Left colon (tissue), 2 donors: ENCODE results near the gene UCKL1. TPM values are rescaled to one million over a fixed set of nuclear protein-coding genes. Genes with fewer than 3 reads are reported as not detected.
"Not testable (repeated sequence)": the region's sequence is repeated elsewhere in the genome, so short reads cannot be mapped to it uniquely, and the experiment has no call there.

Experiments
- ATAC-seq: fragments of 200-7000 bp; cut with Tn5 transposase; one replicate; pipeline ENCODE4 v1.9.1; 2020; ENCODE audit warnings: mild to moderate bottlenecking, moderate library complexity
- DNase-seq, 2 donors: peaks; one replicate each; pipeline ENCODE4 v3.0.0-alpha.2; 2020
- intact Hi-C, 2 donors: fragments of 100-400 bp; cut with DNase I in 1 of 2; cut with micrococcal nuclease in 1 of 2; formaldehyde crosslinking; loops; one replicate each; pipeline versions ENCODE4 v1.11.2 to v1.14.0; 2022; cut with DNase I, micrococcal nuclease
- total RNA-seq, 2 donors: library from RNA; stranded (reverse); fragmentation: NEBNext Ultra II Directional; extraction: Animal tissue kit (Norgen Biotek cat#: 25700); gene quantifications; one replicate each; pipeline ENCODE4 v1.2.1, GENCODE V29; 2021
- donor health status: DM: no; HTN: no; CAD: no.
- donor health status: DM: yes; HTN: yes; CAD: no.

UCKL1 gene
- total RNA-seq, 2 donors from 2014 or later, result 41.7 to 44.8 TPM

DNA sequence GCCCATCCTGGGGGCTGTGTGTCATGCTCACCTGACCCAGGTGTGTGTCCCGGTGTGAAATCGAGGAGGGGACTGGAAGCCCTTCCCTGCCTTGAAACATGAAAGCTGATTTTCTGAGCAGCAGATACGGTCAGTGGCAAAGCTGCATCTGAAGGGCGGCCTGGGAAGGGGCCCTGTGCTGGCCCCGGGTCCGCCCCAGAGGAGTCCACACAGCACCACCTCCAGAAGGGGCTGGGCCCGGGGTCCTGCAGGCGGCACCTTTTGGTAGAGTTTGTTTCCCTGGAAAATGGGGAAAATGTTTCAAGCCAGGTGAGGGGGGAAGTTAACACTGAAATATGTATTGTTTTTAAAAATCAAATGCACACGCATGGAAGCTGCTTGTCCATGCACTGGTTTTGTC, 20.8 kb downstream of the UCKL1 start:
- DNase-seq, result no peak
- intact Hi-C loops, result no loop called here
- no peak for ATAC-seq

DNA sequence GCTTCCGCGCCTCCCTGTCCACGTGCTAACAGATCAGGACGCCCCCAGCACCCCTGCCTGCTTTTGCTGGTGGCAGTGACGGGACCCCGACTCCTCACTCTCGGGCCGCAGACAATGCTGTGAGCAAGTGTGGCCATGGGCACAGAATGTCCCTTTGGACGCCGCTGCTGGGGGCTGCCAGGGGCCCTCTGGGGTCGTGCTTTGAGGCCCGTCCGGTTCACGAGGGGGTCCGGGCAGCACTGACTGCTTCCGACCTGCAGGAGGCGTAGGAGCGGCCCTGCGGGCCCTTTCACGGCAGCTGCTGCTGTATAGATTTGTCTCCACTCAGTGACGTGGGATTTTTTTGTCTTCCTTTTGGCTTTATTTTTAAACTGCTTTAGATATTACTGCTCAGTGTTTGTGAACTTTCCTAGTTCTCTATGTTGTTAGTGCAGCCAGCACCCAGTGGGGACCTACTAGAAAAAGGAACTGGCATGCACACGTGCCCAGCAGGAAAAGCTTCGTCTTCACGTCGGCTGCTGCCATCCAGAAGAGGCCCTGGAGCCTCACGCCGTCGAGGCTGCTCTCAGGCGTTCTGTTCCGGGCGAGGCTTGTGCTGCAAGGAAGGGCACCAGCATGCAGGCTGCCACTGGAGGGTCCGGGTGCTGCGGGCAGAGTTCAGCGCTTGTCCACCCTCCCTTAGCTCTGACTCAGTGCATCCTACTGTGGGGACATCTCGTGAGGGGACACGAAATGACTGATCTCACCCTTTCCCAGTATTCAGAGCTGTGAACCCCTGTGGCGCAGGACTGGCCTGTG, 21.7 kb downstream of the UCKL1 start:
- DNase-seq, result no peak
- ATAC-seq, result no peak
- intact Hi-C loops, result no loop called here

GRCh38 chr20:63933646-63934045, 22.6 kb downstream of the UCKL1 start:
- intact Hi-C loops, result no loop called here
- DNase-seq (no peak), ATAC-seq (no peak)

- ATAC-seq (no peak), DNase-seq (no peak)
- intact Hi-C loops, result no loop called here
Observed at GRCh38 chr20:63932606-63933160, 23.5 kb downstream of the UCKL1 start.

GRCh38 chr20:63931735-63932134, 24.5 kb downstream of the UCKL1 start:
- intact Hi-C loops, result no loop called here
- DNase-seq (no peak), ATAC-seq (peak; percentile 2)

GRCh38 chr20:63930971-63931553, 25.2 kb downstream of the UCKL1 start:
- DNase-seq (peak in 1 of 2 donors; percentile 39), ATAC-seq (peak; percentile 73)
- intact Hi-C loops, result no loop called here

DNA sequence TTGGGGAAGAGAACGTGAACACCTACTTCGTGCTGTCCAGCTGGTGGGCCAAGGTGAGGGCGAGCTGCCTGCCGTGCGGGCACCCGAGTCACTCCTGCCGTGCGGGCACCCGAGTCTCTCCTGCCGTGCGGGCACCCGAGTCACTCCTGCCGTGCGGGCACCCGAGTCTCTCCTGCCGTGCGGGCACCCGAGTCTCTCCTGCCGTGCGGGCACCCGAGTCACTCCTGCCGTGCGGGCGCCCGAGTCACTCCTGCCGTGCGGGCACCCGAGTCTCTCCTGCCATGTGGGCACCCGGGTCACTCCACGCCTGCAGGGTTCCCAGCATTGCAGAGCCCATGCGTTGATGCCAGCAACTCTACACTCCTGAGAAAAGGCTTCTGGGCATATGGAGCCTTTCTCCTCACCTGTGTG, 26.7 kb downstream of the UCKL1 start:
- intact Hi-C loops, DNase-seq, ATAC-seq: not testable (repeated sequence)

GRCh38 chr20:63929071-63929470, 27.1 kb downstream of the UCKL1 start:
- ATAC-seq (no peak), DNase-seq (no peak)
- intact Hi-C loops, result no loop called here

- DNase-seq (no peak), ATAC-seq (no peak)
- intact Hi-C loops, result no loop called here
Observed at GRCh38 chr20:63926298-63926697, 29.9 kb downstream of the UCKL1 start.

- intact Hi-C loops, result no loop called here
- ATAC-seq (no peak), DNase-seq (no peak)
Observed at GRCh38 chr20:63924241-63924640, 32.0 kb downstream of the UCKL1 start.

GRCh38 chr20:63923651-63924050, 32.6 kb downstream of the UCKL1 start:
- ATAC-seq (no peak), DNase-seq (no peak)
- intact Hi-C loops, result no loop called here

DNA sequence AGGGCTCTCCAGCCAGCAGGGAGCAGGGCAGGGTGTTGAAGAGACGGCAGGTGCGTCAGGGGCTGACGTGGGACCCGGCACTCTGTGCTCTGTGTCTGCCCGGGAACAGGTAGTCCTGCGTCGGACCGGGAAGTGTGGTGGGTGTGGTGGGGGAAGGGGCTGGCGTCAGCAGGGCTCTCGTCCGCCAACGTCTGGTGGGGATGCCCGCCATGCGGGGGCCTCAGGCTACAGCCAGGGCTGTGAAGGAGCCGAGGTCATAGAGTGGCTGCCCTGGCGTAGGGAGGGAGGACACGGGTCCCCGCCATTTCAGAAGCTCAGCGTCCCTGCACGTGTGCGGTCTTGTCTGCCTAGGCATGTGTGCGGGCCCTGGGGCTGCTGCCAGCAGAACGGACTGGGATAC, 36.0 kb downstream of the UCKL1 start:
- intact Hi-C loops, result no loop called here
- DNase-seq (no peak), ATAC-seq (peak; percentile 19)

GRCh38 chr20:63919130-63919529, 37.1 kb downstream of the UCKL1 start:
- intact Hi-C loops, result no loop called here
- ATAC-seq (no peak), DNase-seq (no peak)

- DNase-seq (no peak), ATAC-seq (no peak)
- intact Hi-C loops, result no loop called here
Observed at GRCh38 chr20:63917811-63918210, 38.4 kb downstream of the UCKL1 start.

DNA sequence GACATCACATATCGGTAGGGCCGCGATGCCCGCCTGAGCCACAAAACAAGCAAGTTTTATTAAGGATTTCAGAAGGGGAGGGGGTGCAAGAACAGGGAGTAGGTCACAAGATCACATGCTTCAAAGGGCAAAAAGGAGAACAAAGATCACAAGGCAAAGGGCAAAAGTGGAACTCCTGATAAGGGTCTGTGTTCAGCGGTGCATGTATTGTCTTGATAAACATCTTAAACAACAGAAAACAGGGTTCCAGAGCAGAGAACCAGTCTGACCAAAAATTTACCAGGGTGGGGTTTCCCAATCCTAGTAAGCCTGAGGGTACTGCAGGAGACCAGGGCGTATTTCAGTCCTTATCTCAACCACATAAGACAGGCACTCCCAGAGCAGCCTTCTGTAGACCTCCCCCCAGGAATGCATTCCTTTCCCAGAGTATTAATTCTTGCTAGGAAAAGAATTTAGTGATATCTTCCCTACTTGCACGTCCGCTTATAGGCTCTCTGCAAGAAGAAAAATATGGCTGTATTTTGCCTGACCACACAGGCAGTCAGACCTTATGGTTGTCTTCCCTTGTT, 39.8 kb downstream of the UCKL1 start:
- ATAC-seq, DNase-seq, intact Hi-C loops: not testable (repeated sequence)

DNA sequence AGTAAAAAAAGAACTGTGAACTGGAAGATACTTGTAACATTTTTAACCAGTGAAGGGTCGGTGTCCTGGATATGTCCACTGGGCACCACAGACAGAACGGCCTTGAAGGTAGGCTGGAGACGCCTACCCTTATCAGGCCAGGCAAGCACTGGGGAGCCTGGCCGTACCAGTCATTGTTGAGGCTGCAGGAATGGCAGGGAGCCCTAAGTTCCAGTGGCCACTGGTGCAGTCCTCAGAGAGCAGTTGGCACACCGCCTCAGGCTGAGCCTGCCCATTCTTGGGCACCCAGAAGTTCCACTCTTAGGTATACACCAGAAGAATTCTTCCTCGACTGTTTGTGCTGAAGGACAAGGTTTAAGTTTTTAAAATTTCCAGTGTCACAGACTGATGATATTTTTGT, 40.7 kb downstream of the UCKL1 start:
- intact Hi-C loops, result no loop called here
- no peak for ATAC-seq
- DNase-seq, result no peak

DNA sequence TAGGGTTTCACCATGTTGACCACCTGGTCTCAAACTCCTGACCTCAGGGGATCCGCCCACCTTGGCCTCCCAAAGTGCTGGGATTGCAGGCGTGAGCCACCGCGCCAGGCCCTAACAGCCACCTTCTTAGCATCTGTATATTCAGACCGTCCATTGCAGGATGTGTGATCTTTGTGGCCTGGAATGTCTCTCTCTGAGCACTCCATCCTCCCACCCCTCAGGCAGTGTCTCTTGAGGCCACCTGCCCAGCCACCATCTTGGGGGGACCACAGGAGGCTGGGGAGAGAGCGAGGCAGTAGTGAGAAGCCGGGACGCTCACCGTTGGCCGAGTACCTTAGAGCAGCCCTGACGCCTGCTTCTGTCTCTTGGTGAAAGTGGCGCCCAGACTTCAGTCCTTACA, 42.4 kb downstream of the UCKL1 start:
- ATAC-seq (no peak), DNase-seq (no peak)
- intact Hi-C loops, result no loop called here

DNA sequence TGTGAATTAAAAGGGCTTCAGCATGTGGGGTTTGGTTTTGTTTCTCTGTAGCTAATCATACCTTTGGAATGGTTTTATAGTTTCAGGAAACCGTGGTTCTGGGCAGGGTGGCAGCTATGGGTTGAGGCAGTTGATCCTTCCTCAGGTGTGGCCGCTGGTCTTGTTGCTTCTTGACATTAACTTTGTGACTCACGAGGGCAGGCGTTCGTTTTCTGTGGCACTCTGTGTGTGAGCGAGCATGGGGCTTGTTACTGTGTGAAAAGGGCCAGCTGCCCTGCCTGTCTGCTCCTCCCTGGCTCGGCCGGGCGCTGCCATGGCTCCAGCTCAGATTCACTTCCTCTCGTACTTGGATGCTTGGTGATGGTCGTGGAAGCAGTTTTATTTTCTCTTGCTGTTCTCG, 45.0 kb downstream of the UCKL1 start:
- intact Hi-C loops, result no loop called here
- ATAC-seq (peak; percentile 81), DNase-seq (peak; percentile 73 to 81)

- DNase-seq (peak; percentile 73 to 80), ATAC-seq (peak; percentile 85)
- intact Hi-C loops, result loop anchor here in 1 of 2 donors (10.0 kb wide), 1 partner anchor 67 kb away; the partner anchor contains the start of gene SAMD10
Observed at GRCh38 chr20:63908008-63908682, 48.1 kb downstream of the UCKL1 start.
